ENCODE results near the gene ADGRF4.

DNA sequence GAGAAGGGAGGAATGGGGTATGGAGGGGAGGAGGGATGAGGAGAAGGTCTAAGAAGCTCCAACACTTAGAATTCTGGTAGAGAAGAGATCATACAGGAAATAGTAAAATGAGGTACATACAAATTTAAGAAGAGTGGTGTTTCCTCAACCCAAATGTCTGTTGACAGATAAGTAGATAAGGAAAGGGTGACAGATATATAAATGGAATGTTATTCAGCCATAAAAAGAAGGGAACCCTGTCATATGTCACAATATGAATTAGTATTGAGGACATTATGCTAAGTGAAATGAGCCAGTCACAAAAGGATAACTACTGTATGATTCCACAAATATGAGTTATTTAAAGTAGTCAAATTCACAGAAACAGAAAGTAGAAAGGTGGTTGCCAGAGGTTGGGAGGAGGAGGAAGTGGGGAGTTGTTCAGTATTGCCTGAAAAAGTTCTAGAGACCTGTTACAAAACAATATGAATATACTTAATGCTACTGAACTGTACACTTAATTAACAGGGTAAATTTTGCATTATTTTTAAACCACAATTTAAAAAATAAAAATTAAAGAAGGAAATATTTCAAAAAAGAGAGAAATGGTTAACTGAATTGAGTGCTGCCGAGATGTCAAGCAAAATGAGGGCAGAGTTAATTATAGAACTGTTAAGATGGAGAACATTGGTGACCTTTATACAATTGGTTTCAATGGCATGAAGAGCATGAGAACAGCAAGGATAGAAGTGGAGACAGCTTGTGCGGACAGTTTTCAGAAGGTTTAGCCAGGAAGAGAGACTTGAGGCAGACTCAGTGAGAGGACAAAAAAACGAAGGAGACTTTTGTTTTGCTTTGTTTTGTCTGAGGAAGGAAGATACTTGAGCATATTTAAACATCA, 47.6 kb upstream of the ADGRF4 start:
- TF ChIP-seq, protein P1, sequence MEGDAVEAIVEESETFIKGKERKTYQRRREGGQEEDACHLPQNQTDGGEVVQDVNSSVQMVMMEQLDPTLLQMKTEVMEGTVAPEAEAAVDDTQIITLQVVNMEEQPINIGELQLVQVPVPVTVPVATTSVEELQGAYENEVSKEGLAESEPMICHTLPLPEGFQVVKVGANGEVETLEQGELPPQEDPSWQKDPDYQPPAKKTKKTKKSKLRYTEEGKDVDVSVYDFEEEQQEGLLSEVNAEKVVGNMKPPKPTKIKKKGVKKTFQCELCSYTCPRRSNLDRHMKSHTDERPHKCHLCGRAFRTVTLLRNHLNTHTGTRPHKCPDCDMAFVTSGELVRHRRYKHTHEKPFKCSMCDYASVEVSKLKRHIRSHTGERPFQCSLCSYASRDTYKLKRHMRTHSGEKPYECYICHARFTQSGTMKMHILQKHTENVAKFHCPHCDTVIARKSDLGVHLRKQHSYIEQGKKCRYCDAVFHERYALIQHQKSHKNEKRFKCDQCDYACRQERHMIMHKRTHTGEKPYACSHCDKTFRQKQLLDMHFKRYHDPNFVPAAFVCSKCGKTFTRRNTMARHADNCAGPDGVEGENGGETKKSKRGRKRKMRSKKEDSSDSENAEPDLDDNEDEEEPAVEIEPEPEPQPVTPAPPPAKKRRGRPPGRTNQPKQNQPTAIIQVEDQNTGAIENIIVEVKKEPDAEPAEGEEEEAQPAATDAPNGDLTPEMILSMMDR (IDR thresholded peaks at IDR 0.05), result no peak
- no peak for TF ChIP-seq POLR2A (IDR thresholded peaks at IDR 0.05)
